CD4-positive, alpha-beta T cell treated with Interleukin-15 for 4 hours (primary cell): ENCODE measurements around the gene TTLL9.
"Not testable (repeated sequence)": the region's sequence is repeated elsewhere in the genome, so short reads cannot be mapped to it uniquely, and the experiment has no call there.

Experiments
- DNase-seq: peaks from one replicate; pipeline ENCODE4 v3.0.0-alpha.2; 2020; ENCODE audit warnings: low spot score

Gene TTLL9

DNA sequence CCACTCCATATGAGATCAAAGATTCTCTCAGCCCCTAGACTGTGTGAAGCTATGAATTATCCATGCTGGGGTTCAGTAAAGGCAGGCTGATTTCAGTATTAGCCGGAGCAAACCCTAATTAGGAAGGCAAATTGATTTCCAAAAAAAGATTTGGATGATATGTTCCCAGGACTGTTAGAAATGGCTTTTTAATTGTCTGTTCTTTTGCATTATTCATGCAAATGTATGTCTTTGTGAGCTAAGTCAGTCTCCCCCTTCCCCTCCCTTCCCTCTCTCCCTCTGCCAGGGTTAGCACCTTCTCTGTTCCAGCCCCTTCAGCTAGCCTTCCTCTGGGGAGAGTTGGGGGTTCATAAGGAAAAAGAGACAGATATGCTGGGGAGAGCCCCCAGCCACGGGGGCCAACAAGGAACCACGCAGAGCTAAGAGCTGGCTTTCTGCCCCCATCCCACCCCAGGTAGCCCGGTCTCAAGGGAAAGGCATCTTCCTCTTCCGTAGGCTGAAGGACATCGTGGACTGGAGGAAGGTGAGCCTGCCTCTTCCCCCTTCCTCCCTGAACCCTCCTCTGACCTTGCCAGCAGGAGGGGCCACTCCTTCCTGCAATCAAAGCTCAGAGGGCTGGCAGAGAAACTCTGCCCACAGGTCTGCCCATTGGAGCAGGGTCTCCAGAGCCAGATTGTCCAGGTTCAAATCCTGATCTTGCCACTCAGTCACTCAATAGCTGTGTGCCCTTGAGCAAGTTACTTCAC, 49.1 kb downstream of the TTLL9 start:
- DNase-seq, result no peak

DNA sequence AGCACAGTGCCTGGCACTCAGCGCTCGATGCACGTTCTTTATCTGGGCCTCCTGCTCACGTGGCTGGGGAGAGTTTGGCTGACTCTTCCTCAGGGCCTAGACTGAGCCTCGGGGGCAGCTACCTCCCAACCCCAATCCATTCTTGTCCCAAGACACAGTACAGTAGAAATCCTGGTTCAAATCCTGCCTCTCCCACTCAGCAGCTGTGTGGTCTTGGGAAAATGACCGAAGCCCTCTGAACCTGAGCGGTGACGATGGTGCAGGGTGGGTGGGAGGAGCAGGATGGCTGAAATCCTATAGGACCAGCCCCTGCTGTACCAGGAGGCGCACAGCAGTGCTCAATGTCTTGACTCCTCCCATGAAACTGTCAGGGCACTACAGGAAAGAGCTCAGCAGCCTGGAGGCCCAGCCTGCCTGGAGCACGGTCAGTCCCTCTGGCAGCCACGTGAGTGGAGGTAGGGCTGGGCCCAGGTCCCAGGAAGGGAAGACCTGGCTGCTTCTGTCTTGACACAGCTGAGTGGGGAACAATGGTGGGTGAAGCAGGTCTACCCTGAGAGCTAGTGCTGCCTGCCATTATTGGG, 49.9 kb downstream of the TTLL9 start:
- no peak for DNase-seq

GRCh38 chr20:31921480-31921879, 51.0 kb downstream of the TTLL9 start:
- DNase-seq, result not testable (repeated sequence)

GRCh38 chr20:31922181-31922580, 51.7 kb downstream of the TTLL9 start:
- no peak for DNase-seq

DNA sequence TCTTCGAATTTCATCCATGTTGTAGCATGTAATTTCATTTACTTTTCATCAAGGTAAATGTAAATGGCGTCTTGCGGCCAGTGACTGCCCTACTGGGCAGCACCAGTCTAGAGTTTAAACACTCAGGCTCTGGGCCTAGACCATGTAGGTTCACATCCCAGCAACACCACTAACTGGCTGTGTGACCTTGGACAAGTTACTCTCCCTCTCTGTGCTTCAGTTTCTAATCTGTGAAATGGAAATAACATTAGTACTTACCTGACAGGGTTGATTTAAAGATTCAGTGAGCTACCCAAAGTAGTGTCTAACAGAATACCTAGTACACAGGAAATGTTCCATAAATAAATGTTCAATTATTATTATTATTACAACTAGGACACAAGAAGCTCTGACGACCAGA, 52.2 kb downstream of the TTLL9 start:
- DNase-seq, result no peak

- DNase-seq, result no peak
Measured at GRCh38 chr20:31923388-31924331, 53.2 kb downstream of the TTLL9 start.

DNA sequence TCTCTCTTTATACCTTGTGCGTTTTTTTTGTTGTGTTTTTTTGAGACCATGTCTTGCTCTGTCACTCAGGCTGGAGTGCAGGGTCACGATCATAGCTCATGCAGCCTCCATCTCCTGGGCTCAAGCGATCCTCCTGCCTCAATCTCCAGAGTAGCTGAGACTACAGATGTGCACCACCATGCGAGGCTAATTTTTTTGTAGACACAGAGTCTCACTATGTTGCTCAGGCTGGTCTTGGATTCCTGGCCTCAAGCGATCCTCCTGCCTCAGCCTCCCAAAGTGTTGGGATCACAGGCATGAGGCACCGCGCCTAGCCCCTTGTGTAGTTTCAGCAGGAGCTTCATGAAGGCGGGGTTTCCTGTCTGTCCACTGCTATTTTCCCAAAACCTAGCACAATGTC, 54.1 kb downstream of the TTLL9 start:
- no peak for DNase-seq

DNA sequence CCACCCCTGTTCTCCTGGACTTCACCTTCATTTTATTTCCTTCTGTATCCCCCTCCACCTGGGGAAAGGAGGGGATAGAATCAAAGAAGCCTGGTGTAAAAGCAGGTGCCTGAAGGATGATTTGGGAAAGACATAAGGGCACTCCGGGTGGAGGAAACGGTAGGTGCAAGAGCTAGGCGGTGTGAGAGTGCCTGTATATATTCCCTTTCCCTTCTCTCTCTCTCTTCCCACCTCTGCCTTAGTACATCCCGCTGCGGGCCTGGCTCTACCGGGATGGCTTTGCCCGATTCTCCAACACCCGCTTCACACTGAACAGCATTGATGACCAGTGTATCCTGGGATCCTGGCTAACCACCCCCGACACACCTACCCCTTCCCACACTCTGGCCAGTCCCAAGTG, 55.2 kb downstream of the TTLL9 start:
- no peak for DNase-seq

- DNase-seq, result no peak
Measured at GRCh38 chr20:31926493-31926892, 56.1 kb downstream of the TTLL9 start.

GRCh38 chr20:31927627-31928159, 57.3 kb downstream of the TTLL9 start:
- DNase-seq, result no peak

DNA sequence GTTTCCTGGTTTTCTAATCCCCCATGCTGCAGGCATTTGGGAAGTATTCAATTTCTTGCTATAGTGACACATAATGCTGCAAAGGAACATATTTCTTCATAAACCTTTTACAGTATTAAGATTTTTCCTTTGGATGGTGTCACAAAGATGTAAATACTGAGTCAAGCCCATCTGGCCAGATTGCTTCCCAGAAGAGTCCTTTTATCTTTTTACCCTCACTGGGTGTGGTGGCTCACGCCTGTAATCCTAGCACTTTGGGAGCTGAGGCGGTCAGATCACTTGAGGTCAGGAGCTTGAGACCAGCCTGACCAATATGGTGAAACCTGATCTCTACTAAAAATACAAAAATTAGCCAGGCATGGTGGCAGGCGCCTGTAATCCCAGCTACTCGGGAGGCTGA, 59.2 kb downstream of the TTLL9 start:
- not testable (repeated sequence) for DNase-seq

- DNase-seq, result no peak
Measured at GRCh38 chr20:31930779-31931178, 60.3 kb downstream of the TTLL9 start.

DNA sequence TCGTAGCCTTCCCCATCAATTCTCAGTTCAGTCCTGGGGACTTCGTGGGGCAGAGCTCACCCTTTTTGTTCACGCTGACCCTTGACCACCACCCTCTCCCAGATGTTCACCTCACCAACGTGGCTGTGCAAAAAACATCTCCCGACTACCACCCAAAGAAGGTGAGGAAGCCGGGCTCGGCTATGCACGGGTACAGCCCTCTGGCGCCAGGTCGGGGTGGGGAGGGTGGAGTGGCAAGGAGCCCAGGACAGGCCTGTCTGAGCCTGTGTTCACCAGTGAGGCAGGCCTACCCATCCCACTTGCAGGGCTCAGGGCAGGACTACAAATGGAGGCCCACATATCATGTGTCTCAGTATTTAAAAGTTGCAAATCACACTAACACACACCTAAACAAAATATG, 63.3 kb downstream of the TTLL9 start:
- DNase-seq, result no peak

DNA sequence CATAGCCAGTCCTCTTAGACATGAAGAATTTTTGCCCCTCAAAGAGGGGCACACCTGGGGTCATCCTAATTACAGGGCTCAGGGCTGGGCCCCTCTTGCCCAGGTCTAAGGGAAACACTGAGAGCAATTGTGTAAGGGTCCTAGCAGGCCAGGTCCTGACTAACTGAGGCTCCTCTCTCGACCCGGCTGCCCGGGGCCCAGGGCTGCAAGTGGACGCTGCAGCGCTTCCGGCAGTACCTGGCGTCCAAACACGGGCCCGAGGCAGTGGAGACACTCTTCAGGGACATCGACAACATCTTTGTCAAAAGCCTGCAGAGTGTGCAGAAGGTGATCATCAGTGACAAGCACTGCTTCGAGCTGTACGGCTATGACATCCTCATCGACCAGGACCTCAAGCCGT, 64.1 kb downstream of the TTLL9 start:
- no peak for DNase-seq

GRCh38 chr20:31934968-31935764, 64.7 kb downstream of the TTLL9 start:
- DNase-seq, result no peak

GRCh38 chr20:31936420-31936819, 66.0 kb downstream of the TTLL9 start:
- DNase-seq, result no peak

DNA sequence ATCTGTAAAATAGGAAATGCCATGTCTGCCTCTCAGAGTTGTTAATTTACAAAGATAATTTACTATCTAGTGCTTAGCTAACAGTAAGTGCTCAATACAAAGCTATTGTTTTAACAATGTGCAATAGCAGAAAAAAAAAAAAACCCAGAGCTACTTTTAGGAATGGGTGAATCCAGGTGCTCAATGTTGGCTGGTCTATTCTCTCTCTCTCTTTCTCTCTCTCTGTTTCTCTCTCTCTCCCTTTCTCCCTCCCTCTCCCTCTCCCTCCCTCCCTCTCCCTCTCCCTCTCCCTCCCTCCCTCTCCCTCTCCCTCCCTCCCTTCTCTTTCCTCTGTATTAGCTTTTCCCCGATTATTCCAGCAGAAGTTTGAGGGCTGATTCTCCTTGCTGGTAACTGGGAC, 67.4 kb downstream of the TTLL9 start:
- DNase-seq, result no peak

- DNase-seq, result no peak
Measured at GRCh38 chr20:31939661-31940060, 69.2 kb downstream of the TTLL9 start.

DNA sequence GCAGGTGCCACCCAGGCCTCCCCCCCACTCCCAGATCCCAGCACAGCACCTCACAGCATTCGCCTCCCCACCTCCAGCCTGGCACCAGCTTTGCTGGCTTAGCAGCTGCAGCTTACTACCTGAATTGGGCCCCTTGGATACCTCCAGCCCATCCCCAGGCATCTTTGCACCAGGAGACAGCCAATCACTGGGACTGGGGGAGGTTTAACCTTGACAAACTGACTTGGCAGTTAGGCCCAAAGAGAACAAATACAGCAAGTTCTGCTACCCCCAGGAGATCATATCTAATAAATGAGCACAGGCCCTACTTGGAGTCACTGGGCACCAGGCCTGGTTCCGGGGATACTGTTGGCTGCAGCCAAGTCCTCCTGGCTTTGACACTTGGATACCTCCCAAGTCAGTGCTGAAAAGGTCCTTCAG, 72.6 kb downstream of the TTLL9 start:
- DNase-seq, result no peak

DNA sequence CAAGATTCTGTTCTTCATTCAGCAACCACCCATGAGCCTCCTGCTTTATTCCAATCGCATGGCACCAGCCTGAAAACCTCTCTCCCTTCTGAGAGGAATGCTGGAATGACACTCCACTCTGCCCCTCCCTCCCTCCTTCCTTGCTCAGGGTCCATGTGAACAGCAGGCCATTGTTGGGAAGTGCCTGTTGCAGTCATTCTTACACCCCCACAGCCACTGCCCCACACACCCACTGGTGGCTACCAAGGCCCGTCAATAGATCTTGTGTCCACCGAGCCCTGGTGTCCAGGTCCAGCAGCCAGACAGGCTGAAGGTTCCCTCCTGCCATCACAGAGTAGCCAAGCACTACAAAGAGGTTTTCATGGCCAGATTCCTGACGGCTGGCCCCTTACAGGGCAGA, 74.9 kb downstream of the TTLL9 start:
- DNase-seq, result no peak

DNA sequence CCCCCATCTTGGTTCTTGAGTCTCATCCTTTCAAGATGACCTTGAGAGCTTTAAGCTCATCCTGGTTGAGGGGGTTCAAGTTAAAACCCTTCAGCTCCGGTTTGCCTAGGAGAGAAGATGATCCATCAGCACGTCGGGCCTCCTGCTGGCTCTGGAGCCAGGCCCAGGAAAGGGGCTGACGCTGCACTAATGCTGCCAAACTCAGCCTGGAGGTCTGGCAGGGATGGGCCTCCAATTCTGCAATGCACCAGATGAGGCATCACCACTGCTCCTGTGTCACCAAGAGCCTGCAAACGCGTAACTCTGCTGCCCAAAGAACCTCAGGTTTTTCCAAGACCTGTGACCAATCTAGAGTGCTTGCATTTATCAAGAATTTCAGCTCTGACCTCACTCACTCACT, 75.4 kb downstream of the TTLL9 start:
- no peak for DNase-seq

DNA sequence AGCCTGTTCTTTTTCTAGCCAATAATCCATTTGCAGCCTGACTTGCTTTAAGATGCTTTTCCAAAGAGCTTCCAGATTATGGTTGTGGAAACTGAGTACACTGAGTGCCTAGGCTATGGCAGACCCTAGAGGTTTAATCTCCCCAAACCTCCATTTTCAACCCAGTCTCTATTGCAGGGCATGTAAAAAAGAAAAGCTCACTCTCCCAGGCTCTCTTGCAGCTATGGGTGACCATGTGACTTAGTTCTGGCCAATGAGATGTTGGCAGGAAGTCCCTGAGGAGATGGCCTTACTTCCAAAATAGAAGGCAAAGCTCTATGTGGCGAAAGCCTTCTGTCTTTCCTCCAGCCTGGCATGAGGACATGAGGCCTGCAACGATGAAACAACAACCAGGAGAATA, 77.6 kb downstream of the TTLL9 start:
- DNase-seq, result no peak
